Neural cell (in vitro differentiated cells): ENCODE data around the gene PPARG. TPM values are rescaled to one million over a fixed set of nuclear protein-coding genes. Genes with fewer than 3 reads are reported as not detected.
"Not testable (repeated sequence)": the region's sequence is repeated elsewhere in the genome, so short reads cannot be mapped to it uniquely, and the experiment has no call there.

ENCODE experiments used
- H2AFZ ChIP-seq: fragments of 200-600, 300-800 bp; sonication (generic), shearing (Covaris generic); 2 replicates; pipeline ENCODE4 v1.6.0; 2014; ENCODE audit warnings: low read depth, mild to moderate bottlenecking, antibody characterized with exemption, low read length, moderate library complexity
- H3F3A ChIP-seq: fragments of 200-600 bp; shearing (Covaris generic); 2 replicates; pipeline ENCODE4 v1.6.1; 2016; ENCODE audit warnings: mild to moderate bottlenecking, moderate library complexity, mixed read lengths, antibody characterized with exemption, low read length; ENCODE audit not compliant: insufficient read depth, poor library complexity, severe bottlenecking
- H3K27ac ChIP-seq: fragments of 200-600, 300-800 bp; sonication (generic), shearing (Covaris generic); 2 replicates; pipeline ENCODE4 v1.5.1; 2014; ENCODE audit warnings: mild to moderate bottlenecking, low read length, moderate library complexity
- H3K27me3 ChIP-seq: fragments of 300-800, 200-600 bp; sonication (generic), shearing (Covaris generic); 2 replicates; pipeline ENCODE4 v1.6.0; 2014; ENCODE audit warnings: mild to moderate bottlenecking, low read depth, low read length, moderate library complexity; ENCODE audit not compliant: insufficient read depth
- H3K36me3 ChIP-seq: fragments of 300-800, 200-600 bp; sonication (generic), shearing (Covaris generic); 2 replicates; pipeline ENCODE4 v1.5.1; 2014; ENCODE audit warnings: mild to moderate bottlenecking, antibody characterized with exemption, low read length, moderate library complexity; ENCODE audit not compliant: insufficient read depth
- H3K4me2 ChIP-seq: fragments of 300-800, 200-600 bp; sonication (generic), shearing (Covaris generic); 2 replicates; pipeline ENCODE4 v1.6.0; 2014; ENCODE audit warnings: mild to moderate bottlenecking, low read length
- H3K4me3 ChIP-seq: fragments of 300-800, 200-600 bp; sonication (generic), shearing (Covaris generic); 2 replicates; pipeline ENCODE4 v1.5.1; 2014; ENCODE audit warnings: mild to moderate bottlenecking, low read length, moderate library complexity
- H3K79me2 ChIP-seq: fragments of 200-600 bp; shearing (Covaris generic); replicated peaks from 2 replicates; pipeline ENCODE4 v1.6.0; 2014; ENCODE audit warnings: mild to moderate bottlenecking, low read length, moderate library complexity; ENCODE audit not compliant: insufficient read depth
- H3K9ac ChIP-seq: fragments of 300-800, 200-600 bp; sonication (generic), shearing (Covaris generic); 2 replicates; pipeline ENCODE4 v1.6.1; 2016; ENCODE audit warnings: mild to moderate bottlenecking, low read length, mixed read lengths
- H3K9me2 ChIP-seq: fragments of 200-600 bp; shearing (Covaris generic); 2 replicates; pipeline ENCODE4 v1.6.1; 2016; ENCODE audit warnings: mild to moderate bottlenecking, low read length, mixed read lengths; ENCODE audit not compliant: insufficient read depth
- H3K9me3 ChIP-seq: fragments of 200-600, 300-800 bp; sonication (generic), shearing (Covaris generic); 2 replicates; pipeline ENCODE4 v1.6.1; 2016; ENCODE audit warnings: mild to moderate bottlenecking, mixed run types, low read length, moderate library complexity, mixed read lengths
- H4K20me1 ChIP-seq: fragments of 200-600 bp; shearing (Covaris generic); 2 replicates; pipeline ENCODE4 v1.6.1; 2016; ENCODE audit warnings: mild to moderate bottlenecking, mixed run types; ENCODE audit not compliant: insufficient read depth
- CTCF ChIP-seq: fragments of 450-650 bp; IDR thresholded peaks from 2 replicates; pipeline ENCODE4 v1.5.1; 2014; ENCODE audit warnings: antibody characterized with exemption, mild to moderate bottlenecking, moderate library complexity; ENCODE audit not compliant: poor library complexity, severe bottlenecking
- EP300 ChIP-seq: fragments of 450-650 bp; conservative IDR thresholded peaks from 2 replicates; pipeline ENCODE4 v1.6.1; 2014; ENCODE audit warnings: antibody characterized with exemption, mild to moderate bottlenecking, moderate library complexity; ENCODE audit not compliant: poor library complexity, severe bottlenecking
- EZH2 ChIP-seq: fragments of 200-600, 300-800 bp; shearing (Covaris generic), sonication (generic); IDR thresholded peaks from 2 replicates; pipeline ENCODE4 v1.6.1; 2014; ENCODE audit warnings: antibody characterized with exemption, low read length, borderline replicate concordance, mild to moderate bottlenecking; ENCODE audit not compliant: insufficient read depth, poor library complexity, severe bottlenecking
- POLR2AphosphoS5 ChIP-seq: IDR thresholded peaks from 2 replicates; pipeline ENCODE4 v1.6.1; 2012
- RAD21 ChIP-seq: fragments of 450-650 bp; conservative IDR thresholded peaks from 2 replicates; pipeline ENCODE4 v1.6.1; 2014; ENCODE audit warnings: antibody characterized with exemption, mild to moderate bottlenecking, moderate library complexity
- REST ChIP-seq: IDR thresholded peaks from 2 replicates; pipeline ENCODE4 v1.6.1; 2012; ENCODE audit warnings: borderline replicate concordance
- SMC3 ChIP-seq: fragments of 450-650 bp; conservative IDR thresholded peaks from 2 replicates; pipeline ENCODE4 v1.6.1; 2014; ENCODE audit warnings: antibody characterized with exemption, mild to moderate bottlenecking, moderate library complexity; ENCODE audit not compliant: poor library complexity
- TAF1 ChIP-seq: IDR thresholded peaks from 2 replicates; pipeline ENCODE4 v1.6.1; 2012; ENCODE audit warnings: low read depth
- polyA plus RNA-seq: library from polyadenylated mRNA; depleted of rRNA; stranded (reverse); fragments of >200 nt; gene quantifications from 2 replicates; pipeline ENCODE4 v1.2.3, GENCODE V29; 2014

Gene PPARG
- polyA plus RNA-seq, 1 donor from 2014 or later: 0.35 TPM

- no peak overlapping the region for H2AFZ ChIP-seq
- no peaks in the 10 kb centered on the region for H4K20me1 ChIP-seq
- H3F3A ChIP-seq: no peaks in the 10 kb centered on the region
- no peak overlapping the region for H3K9ac ChIP-seq
- no peaks in the 10 kb centered on the region for H3K36me3 ChIP-seq
- no peaks in the 10 kb centered on the region for H3K79me2 ChIP-seq
- no peak overlapping the region for H3K4me2 ChIP-seq
- TF ChIP-seq SMC3: no peak
- no peak for TF ChIP-seq POLR2AphosphoS5
- no peak for TF ChIP-seq REST
- no peak for TF ChIP-seq CTCF
- no peak for TF ChIP-seq TAF1
- no peak for TF ChIP-seq RAD21
- TF ChIP-seq EP300: no peak
- no peak overlapping the region for H3K27ac ChIP-seq
- H3K27me3 ChIP-seq: peaks cover 38% of the 10 kb centered on the region
- H3K9me3 ChIP-seq: no peaks in the 10 kb centered on the region
- H3K9me2 ChIP-seq: no peaks in the 10 kb centered on the region
- H3K4me3 ChIP-seq: no peak overlapping the region
Measured at GRCh38 chr3:12284591-12284990, 4.3 kb upstream of the PPARG start.

GRCh38 chr3:12285003-12285555 lies 3.8 kb upstream of the PPARG start:
- Histone ChIP-seq H3K9ac (no peak overlapping the region), H3K9me2 (no peaks in the 10 kb centered on the region), H3K36me3 (no peaks in the 10 kb centered on the region), H3F3A (no peaks in the 10 kb centered on the region), H2AFZ (no peak overlapping the region), H3K4me2 (no peak overlapping the region), H3K9me3 (no peaks in the 10 kb centered on the region), H3K27me3 (peaks cover 43% of the 10 kb centered on the region), H3K27ac (no peak overlapping the region), H3K4me3 (no peak overlapping the region), H3K79me2 (no peaks in the 10 kb centered on the region), H4K20me1 (no peaks in the 10 kb centered on the region)
- TF ChIP-seq RAD21 (no peak), TAF1 (no peak), CTCF (no peak), SMC3 (no peak), EZH2 (no peak), EP300 (no peak), POLR2AphosphoS5 (no peak), REST (no peak)

- not testable (repeated sequence) for H3K9ac ChIP-seq, H3K79me2 ChIP-seq, H3K9me2 ChIP-seq, H3K36me3 ChIP-seq, H3K9me3 ChIP-seq, H3F3A ChIP-seq, H4K20me1 ChIP-seq, H3K27ac ChIP-seq, H3K4me2 ChIP-seq, H2AFZ ChIP-seq, H3K4me3 ChIP-seq
- peaks cover 49% of the 10 kb centered on the region for H3K27me3 ChIP-seq
Measured at GRCh38 chr3:12285779-12286178, 3.1 kb upstream of the PPARG start.
